Erythroblast (primary cell): Measurements from ENCODE around the gene MLLT1.

Experiments used
- GATA1 ChIP-seq: IDR thresholded peaks from 2 replicates; pipeline ENCODE4 v1.6.1; 2011; ENCODE audit warnings: low read depth, mild to moderate bottlenecking, control low read depth, low read length, moderate library complexity
- POLR2A ChIP-seq: IDR thresholded peaks from 2 replicates; pipeline ENCODE4 v1.6.1; 2011; ENCODE audit warnings: mild to moderate bottlenecking, low read length

- TF ChIP-seq POLR2A: no peak
- no peak for TF ChIP-seq GATA1
Measured at GRCh38 chr19:6278051-6278450, 1.7 kb downstream of the MLLT1 start.
